Myocyte (in vitro differentiated cells): ENCODE results near the gene EFHD1. TPM values are rescaled to one million over a fixed set of nuclear protein-coding genes. Genes with fewer than 3 reads are reported as not detected.

Experiments used
- DNase-seq: peaks from one replicate; pipeline ENCODE4 v3.0.0-alpha.2; 2012; ENCODE audit warnings: low read depth
- polyA plus RNA-seq: library from polyadenylated mRNA; unstranded; fragments of >200 nt; gene quantifications from one replicate; pipeline ENCODE4 v1.2.1, GENCODE V29; 2012; ENCODE audit warnings: missing spikeins
- total RNA-seq: library from RNA; depleted of rRNA; stranded (reverse); fragments of >200 nt; gene quantifications from 2 replicates; pipeline ENCODE4 v1.2.3, GENCODE V29; 2014

EFHD1 gene, protein sequence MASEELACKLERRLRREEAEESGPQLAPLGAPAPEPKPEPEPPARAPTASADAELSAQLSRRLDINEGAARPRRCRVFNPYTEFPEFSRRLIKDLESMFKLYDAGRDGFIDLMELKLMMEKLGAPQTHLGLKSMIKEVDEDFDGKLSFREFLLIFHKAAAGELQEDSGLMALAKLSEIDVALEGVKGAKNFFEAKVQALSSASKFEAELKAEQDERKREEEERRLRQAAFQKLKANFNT
- 0.29 TPM in 1 of 2 replicates, not detected in the other for total RNA-seq
- polyA plus RNA-seq: 0.72 TPM

DNA sequence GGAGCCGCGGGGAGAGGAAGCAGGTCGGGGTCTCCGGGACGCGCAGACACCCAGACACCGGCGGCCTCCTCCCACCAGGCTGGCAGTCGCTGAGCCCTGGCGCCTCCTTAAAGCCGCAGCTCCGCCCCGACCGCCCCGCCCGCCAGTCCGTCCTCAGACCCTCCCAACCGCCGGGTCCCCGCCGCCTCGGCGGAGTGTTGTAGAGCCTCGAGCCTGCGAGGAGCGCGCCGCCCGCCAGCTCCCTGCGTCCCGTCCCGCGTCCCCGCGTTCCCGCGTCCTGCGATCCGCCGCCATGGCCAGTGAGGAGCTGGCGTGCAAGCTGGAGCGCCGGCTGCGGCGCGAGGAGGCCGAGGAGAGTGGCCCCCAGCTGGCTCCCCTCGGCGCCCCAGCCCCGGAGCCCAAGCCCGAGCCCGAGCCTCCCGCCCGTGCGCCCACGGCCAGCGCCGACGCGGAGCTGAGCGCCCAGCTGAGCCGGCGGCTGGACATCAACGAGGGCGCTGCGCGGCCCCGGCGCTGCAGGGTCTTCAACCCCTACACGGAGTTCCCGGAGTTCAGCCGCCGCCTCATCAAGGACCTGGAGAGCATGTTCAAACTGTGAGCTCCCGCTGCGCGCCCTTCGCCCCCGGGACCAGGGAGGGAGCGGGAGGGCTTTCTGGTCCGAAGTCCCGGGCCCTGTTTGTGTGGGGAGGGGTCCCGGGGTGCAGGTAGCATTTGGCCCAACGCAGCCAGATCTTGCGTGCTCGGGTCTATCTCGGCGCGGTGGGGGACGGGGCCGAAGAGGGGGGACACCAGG is at the start of gene EFHD1:
EFHD1 (plus strand) TSS at position 192 of the 793 bp plus-strand sequence; CDS start at position 293, 101 bp downstream.
- DNase-seq: peak; percentile 43

DNA sequence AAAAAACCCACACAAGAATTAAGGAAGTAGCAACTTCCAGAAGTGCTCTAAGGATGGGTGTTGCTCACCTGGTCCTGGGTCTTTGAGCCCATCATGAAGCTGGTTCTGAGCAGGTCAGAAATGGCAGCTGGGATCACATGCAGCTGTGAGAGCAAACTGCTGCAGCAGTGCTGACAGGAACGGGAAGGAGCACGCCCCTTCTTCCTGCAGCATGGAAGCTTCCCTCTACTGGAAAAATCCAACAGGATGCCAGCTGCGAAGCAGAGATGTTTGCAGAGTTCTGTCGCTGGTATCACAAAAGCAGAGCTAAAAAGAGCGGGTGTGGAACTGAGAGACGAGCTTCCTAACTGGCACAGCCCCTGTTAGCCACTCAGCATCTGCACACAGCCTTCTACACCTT is 49.2 kb upstream of the EFHD1 start:
- no peak for DNase-seq

DNA sequence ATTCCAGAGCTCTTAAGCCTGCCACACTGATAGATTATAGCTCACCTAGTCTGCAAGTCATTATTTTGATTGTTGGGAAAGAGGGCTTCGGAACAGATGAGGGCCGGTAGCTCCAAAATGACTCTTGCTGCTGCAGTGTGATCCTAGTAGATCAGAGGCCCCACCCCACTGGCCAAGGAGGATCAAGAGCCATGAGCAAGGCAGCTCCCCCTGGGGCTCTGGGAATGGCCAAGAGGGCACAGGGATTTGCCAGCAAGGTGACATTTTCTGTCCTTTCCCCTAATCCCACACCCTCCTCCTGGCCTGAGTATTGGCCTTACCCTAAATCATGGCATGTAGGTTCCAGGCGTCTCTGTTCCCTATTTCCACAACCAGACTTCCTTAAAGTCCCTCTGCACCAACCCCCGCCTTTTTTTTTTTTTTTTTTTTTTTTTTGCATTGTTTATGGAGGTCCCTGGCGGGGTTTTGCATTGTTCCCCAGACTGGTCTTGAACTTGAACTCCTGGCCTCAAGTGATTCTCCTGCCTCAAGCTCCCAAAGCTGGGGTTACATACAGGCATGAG is 46.4 kb upstream of the EFHD1 start:
- DNase-seq: no peak

DNA sequence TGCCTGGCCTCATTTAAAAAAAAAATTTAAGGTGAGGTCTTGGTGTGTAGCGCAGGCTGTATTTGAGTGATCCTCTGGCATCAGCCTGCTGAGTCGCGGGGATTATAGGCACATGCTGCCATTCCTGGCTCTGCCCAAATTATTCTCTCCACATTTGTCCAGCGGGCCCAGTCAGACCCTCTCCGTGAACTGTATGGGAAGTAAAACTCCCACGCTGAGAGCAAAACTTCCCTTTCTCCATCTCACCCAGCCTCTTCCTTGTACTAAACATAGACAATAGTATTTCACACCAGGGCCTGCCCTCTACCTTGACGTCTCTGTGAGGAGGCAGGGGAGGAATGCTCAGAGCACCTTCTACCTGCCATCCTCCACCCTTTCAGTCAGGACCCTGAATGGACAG is 45.9 kb upstream of the EFHD1 start:
- no peak for DNase-seq

DNA sequence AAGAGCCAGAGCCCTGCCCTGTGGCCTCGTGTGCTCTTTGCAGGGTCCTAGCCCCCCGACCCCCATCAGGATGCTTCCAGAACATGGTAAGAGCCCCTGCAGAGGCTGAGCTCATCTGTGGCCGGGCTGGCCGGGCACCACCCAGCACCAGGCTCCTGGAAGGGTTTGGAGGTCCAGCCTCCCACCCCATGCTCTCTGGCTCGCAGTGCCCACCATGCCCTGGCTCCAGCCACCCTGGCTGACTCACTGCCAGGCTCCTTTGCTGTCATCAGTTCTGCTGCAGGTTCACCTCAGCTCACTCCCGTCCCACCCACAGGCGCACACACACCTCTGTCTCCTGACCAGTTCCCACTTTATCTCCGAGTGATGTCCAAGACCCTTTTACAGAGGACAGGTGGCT is 45.4 kb upstream of the EFHD1 start:
- DNase-seq: no peak

DNA sequence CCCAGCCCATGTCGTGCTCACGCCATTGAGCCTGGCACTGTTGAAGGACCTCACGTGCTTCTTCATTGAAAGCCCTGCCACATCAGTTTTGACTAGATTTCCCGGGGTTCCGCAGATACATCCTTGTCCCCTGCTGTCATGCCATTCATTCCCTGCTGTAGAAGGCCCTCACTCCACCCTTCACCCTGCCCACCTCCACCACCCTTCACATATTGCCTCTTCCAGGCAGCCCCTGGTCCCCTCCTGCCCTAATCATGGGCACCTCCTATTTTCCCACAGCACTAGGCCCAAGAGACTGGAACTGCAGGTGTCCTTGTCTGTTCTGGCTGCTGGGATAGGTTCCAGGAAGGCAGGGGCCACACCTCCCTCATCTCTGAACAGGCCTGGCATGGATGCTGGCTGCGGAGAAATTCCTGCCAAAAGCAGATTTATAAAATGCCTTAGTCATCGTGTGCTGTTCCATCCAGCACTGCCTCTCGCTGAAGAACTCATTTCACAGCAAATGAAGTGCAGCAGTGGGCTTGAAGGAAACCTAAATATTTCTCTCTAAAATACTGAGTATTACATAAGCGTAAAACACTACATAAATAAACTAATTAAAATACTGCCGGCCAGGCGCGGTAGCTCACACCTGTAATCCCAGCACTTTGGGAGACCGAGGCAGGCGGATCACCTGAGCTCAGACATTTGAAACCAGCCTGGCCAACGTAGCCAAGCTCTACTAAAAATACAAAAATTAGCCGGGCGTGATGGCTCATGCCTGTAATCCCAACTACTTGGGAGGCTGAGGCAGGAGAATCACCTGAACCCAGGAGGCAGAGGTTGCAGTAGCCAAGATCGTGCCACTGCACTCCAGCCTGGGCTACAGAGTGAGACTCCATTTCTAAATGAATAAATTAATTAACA is 44.5 kb upstream of the EFHD1 start:
- peak; percentile 82 for DNase-seq

DNA sequence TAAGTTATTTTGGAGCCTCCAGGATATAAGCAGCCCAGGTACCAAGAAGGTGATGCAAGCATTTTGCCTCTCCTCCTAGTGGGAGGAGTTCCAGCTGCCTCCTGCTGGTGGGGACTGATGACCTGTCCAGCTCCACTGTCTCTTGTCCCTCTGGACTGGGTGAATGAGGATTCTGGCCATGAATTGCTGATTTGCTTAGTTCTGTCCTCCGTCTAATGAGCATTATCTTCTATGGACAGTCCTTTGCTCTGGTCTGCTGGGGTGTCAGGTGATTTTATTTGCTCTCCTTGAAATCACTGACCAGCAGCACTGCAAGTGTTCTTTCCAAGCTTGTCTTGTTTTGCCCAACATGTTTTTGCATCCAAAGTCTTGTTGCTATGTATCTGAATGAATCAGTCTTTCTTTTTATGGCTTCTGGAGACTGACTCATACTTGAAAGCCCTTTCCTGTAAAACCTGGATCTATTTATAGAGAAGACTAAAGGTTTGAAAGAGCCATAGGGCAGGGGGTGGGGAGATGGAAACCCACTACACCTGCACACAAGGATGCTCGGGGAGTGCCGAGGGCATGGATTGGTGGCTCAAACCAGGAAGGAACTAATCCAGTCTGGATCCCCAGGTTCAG is 40.5 kb upstream of the EFHD1 start:
- DNase-seq: peak; percentile 78

DNA sequence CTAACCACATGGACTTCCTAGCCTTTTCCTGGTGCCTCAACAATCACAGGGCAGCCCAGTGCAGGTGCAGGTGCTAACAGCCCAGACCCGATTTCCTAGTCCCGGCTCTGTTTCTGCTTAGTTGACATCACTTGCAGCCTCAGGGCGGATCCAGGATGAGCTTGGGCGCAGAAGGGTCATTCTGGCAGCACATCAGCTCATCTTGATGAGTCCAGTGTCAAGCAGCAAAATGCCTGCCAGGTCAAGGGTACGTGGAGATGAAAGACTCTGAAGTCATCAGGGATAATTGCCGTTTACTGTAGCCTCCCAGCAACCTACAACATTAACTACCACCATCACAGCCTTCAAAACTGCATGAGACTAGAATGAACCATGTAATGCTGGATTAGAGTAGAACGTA is 39.4 kb upstream of the EFHD1 start:
- no peak for DNase-seq

DNA sequence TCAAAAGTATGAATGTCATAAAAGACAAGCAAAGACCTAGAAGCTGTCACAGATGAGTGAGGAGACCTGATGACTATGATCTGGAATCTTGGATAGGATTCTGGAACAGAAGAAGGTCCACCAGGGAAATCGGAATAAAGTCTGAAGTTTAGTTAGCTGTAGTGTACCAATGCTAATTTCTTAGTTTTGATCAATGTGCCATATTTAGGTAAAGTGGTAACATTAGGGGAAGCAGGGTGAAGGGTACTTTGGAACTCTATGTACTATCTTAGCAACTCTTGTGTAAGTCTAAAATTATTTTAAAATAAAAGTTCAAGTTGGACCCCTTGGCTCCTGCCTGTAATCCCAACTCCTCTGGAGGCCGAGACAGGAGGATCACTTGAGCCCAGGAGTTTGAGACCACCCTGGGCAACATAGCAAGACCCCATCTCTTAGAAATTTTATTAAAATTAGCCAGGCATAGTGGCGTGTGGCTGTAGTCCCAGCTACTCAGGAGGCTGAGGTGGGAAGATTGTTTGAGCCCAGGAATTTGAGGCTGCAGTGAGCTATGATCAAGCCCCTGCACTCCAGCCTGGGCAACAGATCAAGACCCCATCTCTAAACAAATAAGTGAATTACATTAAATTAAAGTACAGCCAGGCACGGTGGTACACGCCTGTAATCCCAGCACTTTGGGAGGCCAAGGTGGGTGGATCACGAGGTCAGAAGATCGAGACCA is 35.9 kb upstream of the EFHD1 start:
- no peak for DNase-seq

DNA sequence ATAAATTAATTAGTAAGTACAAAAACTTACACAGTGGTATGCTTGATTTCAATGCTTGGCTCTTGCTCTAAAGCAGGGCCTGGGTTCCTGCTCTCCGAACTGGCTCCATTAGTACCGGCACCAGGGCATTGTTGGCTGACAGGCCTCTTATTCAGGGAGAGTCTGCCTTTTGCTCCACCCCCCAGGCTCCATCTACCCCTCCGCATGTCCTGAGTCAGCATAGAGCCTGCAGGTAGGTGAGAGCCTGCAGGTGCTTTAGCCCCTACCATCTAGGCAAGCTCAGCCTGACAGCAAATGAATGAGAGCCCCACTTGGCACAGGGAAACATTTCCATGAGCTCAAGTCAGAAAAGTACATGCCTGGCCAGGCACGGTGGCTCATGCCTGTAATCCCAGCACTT is 35.1 kb upstream of the EFHD1 start:
- DNase-seq: no peak

DNA sequence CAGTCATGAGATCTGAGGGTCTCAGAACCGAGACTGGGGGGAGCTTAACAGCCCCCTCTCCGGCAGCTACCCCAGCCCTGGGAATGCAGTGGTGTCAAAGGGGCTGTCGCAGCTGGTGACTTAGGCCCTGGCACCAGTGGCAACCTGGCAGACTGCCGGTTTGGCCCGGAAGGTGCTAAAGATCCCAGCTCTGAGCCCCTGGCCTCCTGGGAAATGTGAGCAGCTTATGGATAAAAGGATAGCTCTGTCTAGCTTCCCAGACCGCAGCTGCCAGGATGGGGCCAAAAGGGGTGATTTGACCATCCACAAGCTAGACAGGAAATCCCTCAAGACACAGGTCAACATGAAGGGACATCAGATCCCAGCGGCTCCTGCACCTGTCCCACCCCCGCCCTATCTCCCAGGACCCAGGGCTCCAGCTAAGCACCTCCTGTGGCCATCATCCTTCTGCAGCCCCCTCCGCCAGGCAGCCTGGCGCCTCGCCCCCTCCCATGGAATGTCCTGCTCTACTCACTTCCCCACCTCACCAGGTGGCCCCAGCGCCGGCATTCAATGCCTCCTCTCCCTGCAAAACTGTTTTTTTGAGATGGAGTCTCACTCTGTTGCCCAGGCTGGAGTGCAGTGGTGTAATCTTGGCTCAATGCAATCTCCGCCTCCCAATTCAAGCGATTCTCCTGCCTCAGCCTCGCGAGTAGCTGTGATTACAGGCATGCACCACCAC is 33.2 kb upstream of the EFHD1 start:
- DNase-seq: no peak

DNA sequence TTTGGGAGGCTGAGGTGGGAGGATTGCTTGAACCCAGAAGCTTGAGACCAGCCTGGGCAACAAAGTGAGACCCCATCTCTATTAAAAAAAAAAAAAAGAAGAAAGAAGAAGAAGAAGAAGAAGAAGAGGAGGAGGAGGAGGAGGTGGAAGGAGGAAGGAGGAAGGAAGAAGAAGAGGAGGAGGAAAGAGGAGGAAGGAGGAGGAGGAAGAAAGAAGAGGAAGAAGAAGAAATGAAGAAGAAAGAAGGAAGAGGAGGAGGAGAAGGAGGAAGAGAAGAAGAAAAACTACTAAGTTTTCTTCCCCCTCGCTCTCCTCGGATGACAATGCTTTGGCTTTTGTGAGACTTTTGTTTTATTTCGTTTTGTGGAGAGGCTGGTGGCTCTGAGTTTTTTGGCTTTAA is 30.1 kb upstream of the EFHD1 start:
- no peak for DNase-seq

DNA sequence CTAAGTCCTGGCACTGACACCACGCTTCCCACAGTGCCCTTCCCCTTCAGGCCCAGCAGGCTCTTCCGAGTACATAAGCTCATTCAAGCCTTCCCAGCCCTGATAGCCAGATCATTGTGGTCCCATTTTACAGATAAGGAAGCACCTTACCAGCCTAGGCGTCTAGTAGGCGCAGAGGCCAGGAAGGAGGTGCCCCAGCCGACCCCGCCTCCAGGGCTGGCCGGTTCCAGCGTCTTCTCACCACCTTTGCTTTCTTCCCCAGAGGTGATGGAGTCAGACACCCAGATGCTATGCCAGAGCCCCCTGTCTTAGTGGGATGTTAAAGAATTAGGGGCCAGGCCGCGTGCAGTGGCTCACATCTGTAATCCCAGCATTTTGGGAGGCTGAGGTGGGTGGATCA is 28.9 kb upstream of the EFHD1 start:
- DNase-seq: no peak

DNA sequence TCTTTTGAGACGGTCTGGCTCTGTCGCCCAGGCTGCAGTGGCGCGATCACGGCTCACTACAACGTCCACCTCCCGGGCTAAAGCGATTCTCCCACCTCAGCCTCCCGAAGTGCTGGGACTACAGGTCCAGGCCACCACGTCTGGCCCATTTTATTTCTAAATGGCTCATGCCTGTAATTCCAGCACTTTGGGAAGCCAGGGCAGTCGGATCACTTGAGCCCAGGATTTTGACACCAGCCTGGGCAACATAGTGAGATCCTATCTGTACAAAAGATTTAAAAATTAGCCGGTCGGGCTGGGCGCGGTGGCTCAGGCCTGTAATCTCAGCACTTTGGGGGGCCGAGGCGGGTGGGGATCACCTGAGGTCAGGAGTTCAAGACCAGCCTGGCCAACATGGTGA is 26.4 kb upstream of the EFHD1 start:
- no peak for DNase-seq

DNA sequence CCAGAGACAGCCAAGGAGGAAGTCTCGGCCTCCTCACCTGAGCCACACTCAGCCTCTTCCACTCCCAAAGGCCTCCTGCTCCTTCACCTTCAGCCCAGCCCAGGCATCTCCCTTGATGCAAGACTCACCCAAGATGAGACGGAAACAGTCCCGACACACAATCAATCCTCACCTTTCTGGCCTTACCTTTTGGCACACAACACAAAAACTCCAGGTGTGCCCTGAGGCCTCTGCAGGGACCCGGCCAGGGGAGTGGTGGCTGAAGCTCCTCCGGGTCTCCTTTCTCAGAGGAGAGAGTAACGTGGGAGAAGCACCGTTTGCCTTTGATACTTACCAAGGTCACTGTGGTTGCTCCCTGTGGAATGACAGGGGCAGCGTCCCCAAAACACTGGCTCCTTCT is 23.8 kb upstream of the EFHD1 start:
- no peak for DNase-seq

DNA sequence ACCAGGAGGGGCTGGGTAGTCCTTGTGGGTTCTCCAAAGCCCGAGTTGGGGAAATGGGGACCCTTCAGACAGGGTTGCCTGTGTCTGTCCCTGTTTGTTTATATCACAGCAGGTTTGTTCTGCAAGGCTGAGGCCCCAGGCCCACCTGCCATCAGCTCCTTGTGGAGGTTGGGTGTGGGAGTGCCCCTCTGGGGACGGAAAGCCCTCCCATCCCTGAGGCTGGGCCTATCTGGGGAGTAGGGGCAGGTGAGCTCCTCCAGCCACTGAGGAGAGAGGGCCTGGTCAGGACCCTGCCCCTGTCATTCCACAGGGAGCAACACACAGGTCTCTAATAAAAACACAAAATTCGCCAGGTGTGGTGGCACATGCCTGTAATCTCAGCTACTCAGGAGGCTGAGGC is 23.3 kb upstream of the EFHD1 start:
- no peak for DNase-seq

DNA sequence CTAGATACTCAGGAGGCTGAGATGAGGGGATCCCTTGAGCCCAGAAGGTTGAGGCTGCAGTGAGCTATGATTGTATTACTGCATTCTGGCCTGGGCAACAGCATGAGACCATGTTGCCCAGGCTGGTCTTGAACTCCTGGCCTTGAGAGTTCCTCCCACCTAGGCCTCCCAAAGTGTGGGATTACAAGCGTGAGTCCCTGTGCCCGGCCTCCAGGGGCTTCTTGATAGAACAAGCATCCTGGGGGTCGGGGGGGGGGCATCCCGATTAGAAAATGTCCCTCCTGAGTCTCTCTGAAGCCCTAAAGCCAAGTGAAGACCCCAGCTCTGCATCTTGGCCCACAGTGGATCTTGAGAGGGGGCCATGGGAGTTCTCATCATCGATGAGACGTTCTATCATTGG is 22.3 kb upstream of the EFHD1 start:
- no peak for DNase-seq

DNA sequence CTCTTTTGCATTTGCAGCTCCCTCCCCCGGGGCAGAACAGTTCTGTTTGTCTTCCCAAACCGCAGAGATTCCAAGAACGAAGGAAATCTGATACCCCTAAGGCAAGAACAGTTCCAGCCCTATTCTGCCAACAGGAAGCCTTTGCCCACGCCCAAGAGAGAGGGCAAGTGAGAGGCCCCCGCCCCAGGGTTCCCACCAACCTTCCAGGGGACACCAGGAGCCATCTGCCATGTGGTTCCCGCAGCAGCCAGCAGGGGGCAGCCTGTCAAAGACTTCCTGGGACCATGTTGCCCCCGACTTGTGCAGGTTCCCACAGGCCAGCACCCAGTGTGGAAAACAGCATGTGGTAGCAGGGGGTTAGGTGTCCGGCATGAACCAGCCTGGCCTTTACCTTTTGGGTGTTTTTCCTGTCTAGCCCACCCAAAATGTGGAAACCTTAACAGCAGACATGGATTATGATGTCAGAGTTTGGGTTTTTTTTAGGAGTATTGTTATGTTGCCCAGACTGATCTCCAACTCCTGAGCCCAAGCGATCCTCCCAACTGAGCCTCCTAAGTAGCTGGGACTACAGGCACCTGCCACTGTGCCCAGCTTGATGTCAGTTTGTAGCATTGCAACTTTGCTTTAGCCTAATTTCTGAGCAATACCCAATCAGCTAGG is 21.7 kb upstream of the EFHD1 start:
- DNase-seq: peak; percentile 85

DNA sequence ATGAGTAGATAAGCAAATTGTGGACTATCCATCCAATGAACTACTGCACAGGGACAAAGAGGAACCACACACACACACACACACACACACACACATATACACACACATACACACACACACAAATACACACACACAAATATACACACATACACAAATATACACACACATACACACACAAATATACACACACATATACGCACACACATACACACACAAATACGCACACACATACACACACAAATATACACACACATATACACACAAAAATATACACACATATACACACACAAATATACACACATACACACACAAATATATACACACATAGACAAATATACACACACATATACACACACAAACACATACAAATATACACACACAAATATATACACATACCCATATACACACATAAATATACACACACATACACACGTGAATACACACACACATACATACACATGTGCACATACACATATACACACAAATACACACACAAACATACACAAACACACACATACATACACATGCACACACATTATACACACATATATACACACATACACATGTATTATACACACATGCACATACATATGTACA is 19.8 kb upstream of the EFHD1 start:
- no peak for DNase-seq
